ENCODE data around the gene TICAM2. TPM values are rescaled to one million over a fixed set of nuclear protein-coding genes. Genes with fewer than 3 reads are reported as not detected.
A peak's percentile ranks its signal among the peaks of the same experiment; 100 is the strongest.

The TICAM2 gene
- total and polyA plus RNA-seq, 10 of the 15 experiments (the other 5 are each of a cell fraction or from before 2014, with no cell fraction given): 0.14 to 7.0 (median 2.9) TPM

GRCh38 chr5:115625579-115626444 is 23.5 kb upstream of the TICAM2 start, which contains the start of gene TMED7 (continued):
- TF ChIP-seq MAX (IDR thresholded peaks at IDR 0.05; ENCODE audit: low read depth, low read length) (peak; percentile 92), SKIL (IDR thresholded peaks at IDR 0.05; ENCODE audit: low read depth, poor library complexity, severe bottlenecking) (no peak), NFIC (IDR thresholded peaks at IDR 0.05; ENCODE audit: low read depth, low read length) (no peak), MTA2 (IDR thresholded peaks at IDR 0.05; ENCODE audit: low read depth) (peak; percentile 67), STAT3 (IDR thresholded peaks at IDR 0.05; ENCODE audit: low read depth, low read length) (no peak), NRF1 (conservative IDR thresholded peaks at IDR 0.05; ENCODE audit: low read depth, low read length) (no peak), EED (IDR thresholded peaks at IDR 0.05; ENCODE audit: low read depth) (no peak; the same call in 1 of the 2 replicates), TCF3 (IDR thresholded peaks at IDR 0.05; ENCODE audit: borderline replicate concordance, insufficient read depth, low read depth, low read length) (no peak), TAF1 (IDR thresholded peaks at IDR 0.05; ENCODE audit: borderline replicate concordance, low read depth, low read length) (peak; percentile 62; the same call in 1 of the 2 replicates), TCF12 (IDR thresholded peaks at IDR 0.05; ENCODE audit: low read depth, low read length) (0 out of 2 replicates have a peak, but pooled peaks have one; percentile 13), KDM1A (IDR thresholded peaks at IDR 0.05; ENCODE audit: borderline replicate concordance) (no peak), SP1 (IDR thresholded peaks at IDR 0.05; ENCODE audit: low read depth, low read length) (peak; percentile 79), MTA3 (IDR thresholded peaks at IDR 0.05; ENCODE audit: borderline replicate concordance, low read length) (no peak), SIX5 (IDR thresholded peaks at IDR 0.05; ENCODE audit: low read depth, low read length, severe bottlenecking) (peak; percentile 31), IKZF1 (conservative IDR thresholded peaks at IDR 0.05) (peak; percentile 85), ASH2L (IDR thresholded peaks at IDR 0.05; ENCODE audit: borderline replicate concordance, low read depth) (no peak; the same call in 1 of the 2 replicates), PAX8 (IDR thresholded peaks at IDR 0.05) (no peak), E4F1 (IDR thresholded peaks at IDR 0.05; ENCODE audit: borderline replicate concordance, partially characterized antibody) (peak; percentile 72), RAD21 (IDR thresholded peaks at IDR 0.05; ENCODE audit: insufficient read depth, low read depth, low read length) (no peak), E2F4 (IDR thresholded peaks at IDR 0.05; ENCODE audit: low read depth, low read length) (no peak), RELA (IDR thresholded peaks at IDR 0.05; ENCODE audit: borderline replicate concordance, partially characterized antibody) (no peak), USF2 (IDR thresholded peaks at IDR 0.05; ENCODE audit: borderline replicate concordance, low read depth, low read length) (no peak; the same call in 1 of the 2 replicates), CEBPB (IDR thresholded peaks at IDR 0.05; ENCODE audit: borderline replicate concordance in 1 of 2, low read depth in 2 of 2, low read length in 2 of 2) (0 out of 4 replicates have a peak, but pooled peaks of 1 of the 2 experiments have one; percentile 2)

All from GM12878 (cell line).